ENCODE results near the gene PGBD5. TPM values are rescaled to one million over a fixed set of nuclear protein-coding genes. Genes with fewer than 3 reads are reported as not detected.

The PGBD5 gene
- polyA plus RNA-seq, 1 donor, result 1.6 TPM

DNA sequence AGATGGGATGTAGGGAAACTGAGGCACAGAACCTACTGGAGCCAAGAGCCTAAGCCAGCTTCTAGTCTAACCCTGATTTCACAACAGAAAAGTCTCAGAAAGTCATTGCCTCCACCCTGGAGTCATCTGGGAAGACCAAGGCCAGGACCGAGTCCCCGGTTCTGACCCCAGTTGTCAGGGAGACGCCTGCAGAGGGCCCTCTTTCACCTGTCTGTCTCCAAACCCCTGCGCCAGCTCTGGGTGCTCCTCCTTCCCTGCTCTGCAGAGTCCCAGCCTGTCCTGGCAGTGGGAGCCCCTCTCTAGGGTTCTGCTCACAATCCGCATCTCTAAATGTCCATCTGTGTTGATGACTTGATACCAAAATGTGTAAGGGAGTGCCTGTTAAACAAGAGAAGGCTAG, 149.7 kb downstream of the PGBD5 start:
- Histone ChIP-seq H3K4me3 (ENCODE audit: low read length) (no peak overlapping the region), H3K36me3 (ENCODE audit: control insufficient read depth, insufficient read depth, low read length) (peaks cover 33% of the 10 kb centered on the region), H3K27me3 (ENCODE audit: control insufficient read depth, insufficient read depth, low read length) (no peaks in the 10 kb centered on the region), H3K27ac (ENCODE audit: low read length) (no peak overlapping the region), H3K4me1 (ENCODE audit: control insufficient read depth, insufficient read depth, low read length) (peaks cover 19% of the 10 kb centered on the region), H3K9me3 (ENCODE audit: control insufficient read depth, low read depth, low read length) (no peaks in the 10 kb centered on the region)
- WGBS (ENCODE audit: insufficient coverage, low lambda C conversion rate), result no CpG with 5 or more reads among the region's 5 CpGs
- no peak for DNase-seq

DNA sequence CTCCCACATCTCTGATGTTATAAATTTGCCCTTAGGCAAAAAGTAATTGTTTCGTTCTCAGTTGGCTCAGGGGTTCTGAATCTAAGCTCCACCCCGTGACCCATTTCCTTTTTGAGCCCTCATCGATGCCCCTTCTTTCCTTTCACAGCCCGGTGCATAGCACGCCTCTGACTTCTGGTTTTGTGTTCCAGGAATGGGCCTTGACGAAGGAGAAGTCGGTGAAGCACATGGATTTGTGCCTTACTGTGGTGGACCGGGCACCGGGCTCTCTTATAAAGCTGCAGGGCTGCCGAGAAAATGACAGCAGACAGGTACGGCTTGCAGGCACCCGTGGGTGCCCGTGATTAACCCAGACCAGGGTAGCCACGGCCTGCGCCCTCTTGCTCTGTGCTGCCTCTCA, 151.9 kb downstream of the PGBD5 start:
- DNase-seq, result no peak
- Histone ChIP-seq H3K9me3 (ENCODE audit: control insufficient read depth, low read depth, low read length) (no peaks in the 10 kb centered on the region), H3K36me3 (ENCODE audit: control insufficient read depth, insufficient read depth, low read length) (peaks cover 15% of the 10 kb centered on the region), H3K27me3 (ENCODE audit: control insufficient read depth, insufficient read depth, low read length) (no peaks in the 10 kb centered on the region), H3K27ac (ENCODE audit: low read length) (no peak overlapping the region), H3K4me3 (ENCODE audit: low read length) (no peak overlapping the region), H3K4me1 (ENCODE audit: control insufficient read depth, insufficient read depth, low read length) (peaks cover 22% of the 10 kb centered on the region)
- WGBS (ENCODE audit: insufficient coverage, low lambda C conversion rate), result 80% methylated on average over 1 of the region's 15 CpGs

GRCh38 chr1:230273141-230273710, 152.9 kb downstream of the PGBD5 start:
- peaks cover 28% of the 10 kb centered on the region for H3K4me1 ChIP-seq (ENCODE audit: control insufficient read depth, insufficient read depth, low read length)
- WGBS (ENCODE audit: insufficient coverage, low lambda C conversion rate), result no CpG with 5 or more reads among the region's 7 CpGs
- no peak overlapping the region for H3K4me3 ChIP-seq (ENCODE audit: low read length)
- no peak overlapping the region for H3K27ac ChIP-seq (ENCODE audit: low read length)
- H3K36me3 ChIP-seq (ENCODE audit: control insufficient read depth, insufficient read depth, low read length), result peaks cover 9% of the 10 kb centered on the region
- DNase-seq, result no peak
- H3K27me3 ChIP-seq (ENCODE audit: control insufficient read depth, insufficient read depth, low read length), result no peaks in the 10 kb centered on the region
- H3K9me3 ChIP-seq (ENCODE audit: control insufficient read depth, low read depth, low read length), result no peaks in the 10 kb centered on the region

- Histone ChIP-seq H3K9me3 (ENCODE audit: control insufficient read depth, low read depth, low read length) (no peaks in the 10 kb centered on the region), H3K27me3 (ENCODE audit: control insufficient read depth, insufficient read depth, low read length) (no peaks in the 10 kb centered on the region), H3K4me1 (ENCODE audit: control insufficient read depth, insufficient read depth, low read length) (peaks cover 35% of the 10 kb centered on the region), H3K36me3 (ENCODE audit: control insufficient read depth, insufficient read depth, low read length) (peaks cover 9% of the 10 kb centered on the region), H3K27ac (ENCODE audit: low read length) (no peak overlapping the region), H3K4me3 (ENCODE audit: low read length) (no peak overlapping the region)
- DNase-seq, result no peak
- WGBS (ENCODE audit: insufficient coverage, low lambda C conversion rate), result no CpG with 5 or more reads among the region's 9 CpGs
Observed at GRCh38 chr1:230272557-230272956, 153.6 kb downstream of the PGBD5 start.

- WGBS (ENCODE audit: insufficient coverage, low lambda C conversion rate), result no CpG with 5 or more reads among the region's 20 CpGs
- no peaks in the 10 kb centered on the region for H3K27me3 ChIP-seq (ENCODE audit: control insufficient read depth, insufficient read depth, low read length)
- no peaks in the 10 kb centered on the region for H3K9me3 ChIP-seq (ENCODE audit: control insufficient read depth, low read depth, low read length)
- peaks cover 6% of the 10 kb centered on the region for H3K36me3 ChIP-seq (ENCODE audit: control insufficient read depth, insufficient read depth, low read length)
- H3K4me3 ChIP-seq (ENCODE audit: low read length), result no peak overlapping the region
- H3K4me1 ChIP-seq (ENCODE audit: control insufficient read depth, insufficient read depth, low read length), result peaks cover 39% of the 10 kb centered on the region
- peak in 1 of 2 donors; percentile 46 for DNase-seq
- H3K27ac ChIP-seq (ENCODE audit: low read length), result peak overlapping the region; percentile 52
Observed at GRCh38 chr1:230271300-230272035, 154.7 kb downstream of the PGBD5 start.

- WGBS (ENCODE audit: insufficient coverage, low lambda C conversion rate), result 27% methylated on average over 5 of the region's 14 CpGs
- Histone ChIP-seq H3K27ac (ENCODE audit: low read length) (peak overlapping the region; percentile 52), H3K4me3 (ENCODE audit: low read length) (no peak overlapping the region), H3K36me3 (ENCODE audit: control insufficient read depth, insufficient read depth, low read length) (peaks cover 6% of the 10 kb centered on the region), H3K27me3 (ENCODE audit: control insufficient read depth, insufficient read depth, low read length) (no peaks in the 10 kb centered on the region), H3K9me3 (ENCODE audit: control insufficient read depth, low read depth, low read length) (no peaks in the 10 kb centered on the region), H3K4me1 (ENCODE audit: control insufficient read depth, insufficient read depth, low read length) (peaks cover 39% of the 10 kb centered on the region)
- peak in 1 of 2 donors; percentile 63 for DNase-seq
Observed at GRCh38 chr1:230270559-230271281, 155.4 kb downstream of the PGBD5 start.

GRCh38 chr1:230270185-230270558, 156.0 kb downstream of the PGBD5 start:
- H3K27ac ChIP-seq (ENCODE audit: low read length), result peak overlapping the region; percentile 52
- H3K9me3 ChIP-seq (ENCODE audit: control insufficient read depth, low read depth, low read length), result no peaks in the 10 kb centered on the region
- H3K4me1 ChIP-seq (ENCODE audit: control insufficient read depth, insufficient read depth, low read length), result peaks cover 39% of the 10 kb centered on the region
- no peak for DNase-seq
- peaks cover 12% of the 10 kb centered on the region for H3K36me3 ChIP-seq (ENCODE audit: control insufficient read depth, insufficient read depth, low read length)
- no peaks in the 10 kb centered on the region for H3K27me3 ChIP-seq (ENCODE audit: control insufficient read depth, insufficient read depth, low read length)
- WGBS (ENCODE audit: insufficient coverage, low lambda C conversion rate), result 91% methylated on average over 1 of the region's 1 CpG
- no peak overlapping the region for H3K4me3 ChIP-seq (ENCODE audit: low read length)

- peak; percentile 86 to 94 for DNase-seq
- Histone ChIP-seq H3K9me3 (ENCODE audit: control insufficient read depth, low read depth, low read length) (no peaks in the 10 kb centered on the region), H3K27me3 (ENCODE audit: control insufficient read depth, insufficient read depth, low read length) (no peaks in the 10 kb centered on the region), H3K4me3 (ENCODE audit: low read length) (peak overlapping the region; percentile 12), H3K4me1 (ENCODE audit: control insufficient read depth, insufficient read depth, low read length) (peaks cover 39% of the 10 kb centered on the region), H3K27ac (ENCODE audit: low read length) (peak overlapping the region; percentile 91), H3K36me3 (ENCODE audit: control insufficient read depth, insufficient read depth, low read length) (peaks cover 24% of the 10 kb centered on the region)
- WGBS (ENCODE audit: insufficient coverage, low lambda C conversion rate), result no CpG with 5 or more reads among the region's 19 CpGs
Observed at GRCh38 chr1:230268371-230269170, 157.6 kb downstream of the PGBD5 start.

DNA sequence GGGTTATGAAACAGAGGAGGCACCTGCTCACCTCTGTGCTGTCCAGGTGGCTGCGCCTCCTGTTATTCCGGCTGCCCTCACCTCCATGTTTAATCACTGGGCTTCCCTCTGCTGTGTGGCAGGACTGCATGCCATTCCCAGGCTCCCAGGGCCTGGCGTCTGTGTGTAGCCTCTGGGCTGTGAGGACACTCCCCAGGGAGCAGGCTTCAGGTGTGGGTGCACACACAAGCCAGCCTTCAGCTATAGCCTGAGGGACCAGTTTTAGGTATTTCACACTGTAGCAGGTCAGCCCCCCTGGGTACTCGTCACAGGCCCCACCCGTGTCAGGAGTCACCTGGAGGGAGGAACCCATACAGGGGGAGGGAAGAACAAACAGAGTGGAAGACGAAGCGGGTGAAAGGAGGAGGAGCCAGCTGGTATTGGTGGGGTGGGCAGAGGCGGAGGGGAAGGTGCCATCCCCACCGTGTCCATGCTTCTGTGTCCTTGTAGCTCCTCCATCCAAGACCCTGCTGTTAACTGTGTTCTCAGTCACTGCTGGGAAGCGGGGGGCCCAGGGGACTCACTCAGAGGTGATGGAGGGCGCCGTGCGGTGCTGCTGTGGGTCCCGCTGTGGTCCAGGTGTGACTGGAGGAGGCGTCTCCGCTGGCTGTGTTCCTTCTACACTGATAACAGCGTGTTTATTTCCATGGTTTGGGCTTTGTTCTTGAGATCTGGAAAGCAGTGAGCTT, 158.6 kb downstream of the PGBD5 start:
- no peaks in the 10 kb centered on the region for H3K9me3 ChIP-seq (ENCODE audit: control insufficient read depth, low read depth, low read length)
- H3K4me1 ChIP-seq (ENCODE audit: control insufficient read depth, insufficient read depth, low read length), result peaks cover 42% of the 10 kb centered on the region
- peak overlapping the region; percentile 91 for H3K27ac ChIP-seq (ENCODE audit: low read length)
- H3K4me3 ChIP-seq (ENCODE audit: low read length), result no peak overlapping the region
- peaks cover 34% of the 10 kb centered on the region for H3K36me3 ChIP-seq (ENCODE audit: control insufficient read depth, insufficient read depth, low read length)
- no peaks in the 10 kb centered on the region for H3K27me3 ChIP-seq (ENCODE audit: control insufficient read depth, insufficient read depth, low read length)
- peak; percentile 44 to 61 for DNase-seq
- WGBS (ENCODE audit: insufficient coverage, low lambda C conversion rate), result 80% methylated on average over 1 of the region's 17 CpGs
